ENCODE measurements around the gene APBB2.

DNA sequence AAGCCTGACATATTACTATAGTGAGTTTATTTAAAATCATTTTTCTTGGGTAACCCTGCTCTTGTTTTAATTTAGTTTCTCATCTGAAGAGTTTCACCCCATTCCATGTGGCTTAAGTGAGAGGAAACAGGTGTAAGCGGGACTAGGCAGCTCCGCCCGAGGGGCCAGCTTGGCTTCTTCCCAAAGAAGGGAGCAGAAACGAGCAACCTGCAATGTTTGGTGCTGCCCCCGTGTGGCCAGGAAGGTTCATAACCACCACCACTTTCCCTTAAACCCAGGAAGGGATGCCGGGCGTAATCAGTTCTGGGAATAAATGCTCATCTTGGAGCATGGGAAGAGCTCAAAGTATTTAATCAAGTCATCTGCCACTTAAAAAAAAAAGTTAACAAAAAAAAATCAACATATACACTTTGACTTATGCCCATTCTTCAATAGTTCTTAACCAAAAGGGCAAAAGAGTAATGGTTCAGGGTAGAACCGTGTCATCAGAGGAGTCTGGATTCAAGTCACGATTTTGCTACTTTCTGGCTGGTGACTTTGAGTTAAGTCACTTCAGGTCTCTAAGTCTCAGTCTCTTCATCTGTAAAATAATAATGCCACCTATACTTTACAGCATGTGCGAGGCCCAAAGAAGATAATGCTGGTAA, 316.7 kb downstream of the APBB2 start:
- TF ChIP-seq YY1 (IDR thresholded peaks at IDR 0.05; ENCODE audit: insufficient read depth, insufficient read length) (no peak), ZNF274 (IDR thresholded peaks at IDR 0.05; ENCODE audit: low read depth, low read length) (no peak), SUZ12 (IDR thresholded peaks at IDR 0.05; ENCODE audit: extremely low read depth, insufficient read depth, insufficient read length) (no peak)
